Ovary (tissue), 3 donors: ENCODE measurements around the gene DPM1.

Experiments
- CTCF ChIP-seq, 3 donors: fragments of 450-650 bp in 2 of 3; fragments of 200-600 bp in 1 of 3; IDR thresholded peaks; one replicate each; pipeline versions ENCODE4 v1.5.1 to v1.8.0; 2016 to 2022; ENCODE audit warnings: antibody characterized with exemption in 3 of 3, mild to moderate bottlenecking in 1 of 3
- EP300 ChIP-seq: sonication (generic); formaldehyde crosslinking; IDR thresholded peaks from one replicate; pipeline ENCODE4 v1.6.1; 2017; ENCODE audit warnings: antibody characterized with exemption
- POLR2A ChIP-seq: fragments of 450-650 bp; IDR thresholded peaks from one replicate; pipeline ENCODE4 v1.6.1; 2017; ENCODE audit warnings: antibody characterized with exemption, mild to moderate bottlenecking, moderate library complexity
- donor health status: DM: no; HTN: no; CAD: no.

GRCh38 chr20:50924261-50924920, 33.9 kb downstream of the DPM1 start:
- TF ChIP-seq CTCF (IDR thresholded peaks at IDR 0.05) = no peak
- no peak for TF ChIP-seq POLR2A
- no peak for TF ChIP-seq EP300
